Upper lobe of right lung (tissue), 1 donor: ENCODE results near the gene SART1. TPM values are rescaled to one million over a fixed set of nuclear protein-coding genes. Genes with fewer than 3 reads are reported as not detected.
"Not testable (repeated sequence)": the region's sequence is repeated elsewhere in the genome, so short reads cannot be mapped to it uniquely, and the experiment has no call there.

Experiments used
- ATAC-seq: fragments of 200-7000 bp; cut with Tn5 transposase; one replicate; pipeline ENCODE4 v1.9.1; 2020; ENCODE audit warnings: mild to moderate bottlenecking, moderate library complexity
- DNase-seq: peaks from one replicate; pipeline ENCODE4 v3.0.0-alpha.2; 2020
- H3K27ac ChIP-seq: fragments of 200-600 bp; one replicate; pipeline ENCODE4 v1.8.0; 2022
- H3K27me3 ChIP-seq: fragments of 200-600 bp; one replicate; pipeline ENCODE4 v1.8.0; 2022; ENCODE audit warnings: mild to moderate bottlenecking
- H3K36me3 ChIP-seq: fragments of 200-600 bp; one replicate; pipeline ENCODE4 v1.8.0; 2022
- H3K4me1 ChIP-seq: fragments of 200-600 bp; one replicate; pipeline ENCODE4 v1.8.0; 2022
- H3K4me3 ChIP-seq: fragments of 200-600 bp; one replicate; pipeline ENCODE4 v1.8.0; 2022; ENCODE audit warnings: mild to moderate bottlenecking
- H3K9me3 ChIP-seq: fragments of 200-600 bp; one replicate; pipeline ENCODE4 v1.8.0; 2022
- intact Hi-C: fragments of 100-400 bp; cut with DNase I; formaldehyde crosslinking; loops from one replicate; pipeline ENCODE4 v1.11.0; 2022
- total RNA-seq: library from RNA; stranded (reverse); fragmentation: NEBNext Ultra II Directional; extraction: Animal tissue kit (Norgen Biotek cat#: 25700); gene quantifications from one replicate; pipeline ENCODE4 v1.2.1, GENCODE V29; 2021
- TF ChIP-seq, protein P1 (sequence below): fragments of 200-600 bp; IDR thresholded peaks from one replicate; pipeline ENCODE4 v1.8.0; 2022; ENCODE audit warnings: antibody characterized with exemption
- donor health status: DM: no; HTN: yes; CAD: no; lungs with severe emphysema.

SART1 gene
- total RNA-seq, 1 donor from 2014 or later = 53.3 TPM

GRCh38 chr11:65945430-65945911 is 16.1 kb upstream of the SART1 start, which contains the start of gene TSGA10IP:
Gene TSGA10IP (plus strand): TSS chr11:65945480. CDS start chr11:65945676, 196 bp downstream.
- Histone ChIP-seq H3K27me3 (no peaks in the 10 kb centered on the region), H3K4me1 (no peaks in the 10 kb centered on the region), H3K36me3 (no peaks in the 10 kb centered on the region), H3K27ac (no peak within 1 kb of the TSS), H3K4me3 (no peak within 1 kb of the TSS), H3K9me3 (no peaks in the 10 kb centered on the region)
- TF ChIP-seq, protein P1, sequence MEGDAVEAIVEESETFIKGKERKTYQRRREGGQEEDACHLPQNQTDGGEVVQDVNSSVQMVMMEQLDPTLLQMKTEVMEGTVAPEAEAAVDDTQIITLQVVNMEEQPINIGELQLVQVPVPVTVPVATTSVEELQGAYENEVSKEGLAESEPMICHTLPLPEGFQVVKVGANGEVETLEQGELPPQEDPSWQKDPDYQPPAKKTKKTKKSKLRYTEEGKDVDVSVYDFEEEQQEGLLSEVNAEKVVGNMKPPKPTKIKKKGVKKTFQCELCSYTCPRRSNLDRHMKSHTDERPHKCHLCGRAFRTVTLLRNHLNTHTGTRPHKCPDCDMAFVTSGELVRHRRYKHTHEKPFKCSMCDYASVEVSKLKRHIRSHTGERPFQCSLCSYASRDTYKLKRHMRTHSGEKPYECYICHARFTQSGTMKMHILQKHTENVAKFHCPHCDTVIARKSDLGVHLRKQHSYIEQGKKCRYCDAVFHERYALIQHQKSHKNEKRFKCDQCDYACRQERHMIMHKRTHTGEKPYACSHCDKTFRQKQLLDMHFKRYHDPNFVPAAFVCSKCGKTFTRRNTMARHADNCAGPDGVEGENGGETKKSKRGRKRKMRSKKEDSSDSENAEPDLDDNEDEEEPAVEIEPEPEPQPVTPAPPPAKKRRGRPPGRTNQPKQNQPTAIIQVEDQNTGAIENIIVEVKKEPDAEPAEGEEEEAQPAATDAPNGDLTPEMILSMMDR = no peak
- DNase-seq (no peak), ATAC-seq (no peak)
- intact Hi-C loops = no loop called here

DNA sequence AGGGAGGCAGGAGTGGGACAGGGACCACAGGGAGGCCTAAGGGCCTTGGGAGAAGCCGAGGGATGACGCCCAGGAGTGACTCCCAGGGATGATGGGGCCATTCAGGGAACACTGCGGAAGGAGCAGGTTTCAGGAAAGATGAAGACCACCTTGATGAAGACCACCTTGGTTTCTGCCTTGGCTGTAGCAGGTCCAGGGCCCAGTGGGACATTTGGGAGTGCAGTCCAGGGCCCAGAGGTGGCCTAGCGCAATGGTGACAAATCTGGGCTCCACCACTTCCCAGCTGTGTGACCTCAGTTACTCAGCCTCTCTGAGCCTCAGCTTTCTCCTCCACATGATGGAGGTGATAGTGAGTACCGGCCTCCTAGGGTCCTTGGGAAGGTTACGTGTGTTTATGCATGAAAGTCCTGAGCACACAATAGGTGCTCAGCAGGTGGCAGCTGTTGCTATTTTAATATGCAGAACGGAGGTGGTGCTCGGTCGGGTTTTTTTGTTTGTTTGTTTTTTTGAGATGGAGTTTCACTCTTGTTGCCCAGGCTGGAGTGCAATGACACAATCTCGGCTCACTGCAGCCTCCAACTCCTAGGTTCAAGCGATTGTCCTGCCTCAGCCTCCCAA is 15.5 kb upstream of the SART1 start:
- TF ChIP-seq, protein P1 = no peak
- intact Hi-C loops = no loop called here
- DNase-seq (no peak), ATAC-seq (no peak)
- no peak overlapping the region for H3K4me3 ChIP-seq
- no peaks in the 10 kb centered on the region for H3K9me3 ChIP-seq
- no peaks in the 10 kb centered on the region for H3K27me3 ChIP-seq
- H3K4me1 ChIP-seq = no peaks in the 10 kb centered on the region
- H3K36me3 ChIP-seq = no peaks in the 10 kb centered on the region
- no peak overlapping the region for H3K27ac ChIP-seq

DNA sequence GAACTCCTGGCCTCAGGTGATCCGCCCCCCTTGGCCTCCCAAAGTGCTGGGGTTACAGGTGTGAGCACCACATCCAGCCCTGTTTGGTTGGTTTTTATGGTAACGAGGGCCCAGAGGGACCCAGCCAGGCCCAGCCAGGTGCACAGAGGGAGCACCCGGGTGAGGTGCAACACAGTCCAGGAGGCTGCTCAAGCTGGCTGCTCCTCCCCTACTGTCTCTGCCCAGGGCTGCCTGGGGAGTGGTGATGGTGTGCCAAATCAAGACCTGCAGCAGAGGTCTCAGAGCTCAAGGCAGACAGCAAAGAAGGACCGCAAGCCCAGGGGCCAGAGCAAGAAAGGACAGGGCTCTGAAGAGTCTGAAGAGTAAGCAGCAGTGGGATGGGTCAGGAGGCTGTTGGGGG is 14.9 kb upstream of the SART1 start:
- no peaks in the 10 kb centered on the region for H3K36me3 ChIP-seq
- no peaks in the 10 kb centered on the region for H3K9me3 ChIP-seq
- intact Hi-C loops = no loop called here
- H3K27me3 ChIP-seq = no peaks in the 10 kb centered on the region
- no peak for DNase-seq
- TF ChIP-seq, protein P1 = no peak
- H3K4me1 ChIP-seq = no peaks in the 10 kb centered on the region
- ATAC-seq = peak; percentile 10
- H3K27ac ChIP-seq = no peak overlapping the region
- H3K4me3 ChIP-seq = no peak overlapping the region

DNA sequence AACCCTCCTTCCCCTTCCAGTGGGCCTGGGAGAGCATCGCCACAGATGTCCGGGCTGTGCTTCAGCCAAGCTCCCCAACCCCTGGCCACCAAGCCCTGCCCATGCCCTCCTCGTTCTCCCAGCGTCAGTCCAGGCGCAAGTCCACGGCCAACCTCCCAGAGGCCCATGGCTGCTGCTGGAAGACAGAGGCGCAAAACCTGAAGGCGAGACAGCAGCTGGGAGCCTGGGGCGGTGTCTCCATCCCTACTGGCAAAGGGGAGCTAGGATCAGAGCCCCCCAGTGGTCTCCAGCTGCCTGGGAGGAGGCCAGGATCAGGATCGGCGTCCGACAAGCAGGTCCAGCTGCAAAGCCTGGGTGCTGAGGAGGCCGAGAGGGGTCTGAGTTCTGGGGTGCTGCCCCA is 14.4 kb upstream of the SART1 start:
- no peak for ATAC-seq
- Histone ChIP-seq H3K4me3 (no peak overlapping the region), H3K27ac (no peak overlapping the region), H3K36me3 (no peaks in the 10 kb centered on the region), H3K27me3 (no peaks in the 10 kb centered on the region), H3K9me3 (no peaks in the 10 kb centered on the region), H3K4me1 (no peaks in the 10 kb centered on the region)
- DNase-seq = no peak
- intact Hi-C loops = no loop called here
- TF ChIP-seq, protein P1 = no peak

- TF ChIP-seq, protein P1 = no peak
- Histone ChIP-seq H3K36me3 (no peaks in the 10 kb centered on the region), H3K4me3 (no peak overlapping the region), H3K4me1 (no peaks in the 10 kb centered on the region), H3K9me3 (no peaks in the 10 kb centered on the region), H3K27me3 (no peaks in the 10 kb centered on the region), H3K27ac (no peak overlapping the region)
- ATAC-seq (peak; percentile 31), DNase-seq (no peak)
- intact Hi-C loops = no loop called here
Measured at GRCh38 chr11:65947603-65948125, 13.9 kb upstream of the SART1 start.

- H3K9me3 ChIP-seq, H3K36me3 ChIP-seq, H3K4me1 ChIP-seq, intact Hi-C loops, H3K4me3 ChIP-seq, DNase-seq, ATAC-seq, H3K27me3 ChIP-seq, H3K27ac ChIP-seq: not testable (repeated sequence)
Measured at GRCh38 chr11:65950711-65951110, 10.8 kb upstream of the SART1 start.

- H3K27ac ChIP-seq, intact Hi-C loops, H3K27me3 ChIP-seq, H3K9me3 ChIP-seq, H3K36me3 ChIP-seq, H3K4me1 ChIP-seq, ATAC-seq, DNase-seq, H3K4me3 ChIP-seq: not testable (repeated sequence)
Measured at GRCh38 chr11:65951641-65952040, 9.9 kb upstream of the SART1 start.
